ENCODE results near the gene OR52E2.

Gene OR52E2

DNA sequence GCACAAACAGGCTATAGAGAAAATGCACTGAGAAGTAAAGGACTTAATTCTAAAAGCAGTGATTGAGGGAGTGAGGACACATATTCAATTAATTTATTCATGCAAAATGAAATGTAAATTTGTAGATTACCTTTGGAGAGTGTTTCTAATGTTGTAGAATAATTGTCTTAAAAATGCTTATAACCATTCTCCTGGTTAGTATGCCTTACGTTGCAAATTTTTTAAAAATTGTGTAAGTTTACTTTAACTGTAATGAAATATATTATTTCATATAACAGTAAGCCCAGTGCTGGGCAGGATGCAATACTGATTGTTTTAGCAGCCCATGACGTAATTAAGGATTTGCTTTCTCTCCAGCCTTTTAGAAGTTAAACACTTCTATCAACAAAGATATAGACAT is 36.6 kb upstream of the OR52E2 start:
- Histone ChIP-seq H3K9me3 (ENCODE audit: insufficient read depth, low read length, severe bottlenecking) (no peaks in the 10 kb centered on the region), H3K27me3 (ENCODE audit: insufficient read depth, low read length, poor library complexity) (peaks cover 4% of the 10 kb centered on the region), H3K4me2 (ENCODE audit: insufficient read depth, low read length) (no peak overlapping the region), H3K4me1 (ENCODE audit: insufficient read depth, low read length) (no peaks in the 10 kb centered on the region), H4K20me1 (ENCODE audit: insufficient read depth, low read length) (no peaks in the 10 kb centered on the region), H3K9ac (ENCODE audit: low read depth, low read length) (no peak overlapping the region), H2AFZ (ENCODE audit: low read depth, low read length) (no peak overlapping the region), H3K4me3 (ENCODE audit: low read depth in 1 of 2, low read length in 2 of 2) (no peak overlapping the region), H3K36me3 (ENCODE audit: insufficient read depth, low read length) (no peaks in the 10 kb centered on the region), H3K79me2 (ENCODE audit: insufficient read depth, low read length) (no peaks in the 10 kb centered on the region), H3K27ac (ENCODE audit: low read length) (no peak overlapping the region)
- TF ChIP-seq EZH2 (IDR thresholded peaks at IDR 0.05; ENCODE audit: borderline replicate concordance, low read depth, low read length, severe bottlenecking), result no peak
- TF ChIP-seq, protein P1, sequence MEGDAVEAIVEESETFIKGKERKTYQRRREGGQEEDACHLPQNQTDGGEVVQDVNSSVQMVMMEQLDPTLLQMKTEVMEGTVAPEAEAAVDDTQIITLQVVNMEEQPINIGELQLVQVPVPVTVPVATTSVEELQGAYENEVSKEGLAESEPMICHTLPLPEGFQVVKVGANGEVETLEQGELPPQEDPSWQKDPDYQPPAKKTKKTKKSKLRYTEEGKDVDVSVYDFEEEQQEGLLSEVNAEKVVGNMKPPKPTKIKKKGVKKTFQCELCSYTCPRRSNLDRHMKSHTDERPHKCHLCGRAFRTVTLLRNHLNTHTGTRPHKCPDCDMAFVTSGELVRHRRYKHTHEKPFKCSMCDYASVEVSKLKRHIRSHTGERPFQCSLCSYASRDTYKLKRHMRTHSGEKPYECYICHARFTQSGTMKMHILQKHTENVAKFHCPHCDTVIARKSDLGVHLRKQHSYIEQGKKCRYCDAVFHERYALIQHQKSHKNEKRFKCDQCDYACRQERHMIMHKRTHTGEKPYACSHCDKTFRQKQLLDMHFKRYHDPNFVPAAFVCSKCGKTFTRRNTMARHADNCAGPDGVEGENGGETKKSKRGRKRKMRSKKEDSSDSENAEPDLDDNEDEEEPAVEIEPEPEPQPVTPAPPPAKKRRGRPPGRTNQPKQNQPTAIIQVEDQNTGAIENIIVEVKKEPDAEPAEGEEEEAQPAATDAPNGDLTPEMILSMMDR (IDR thresholded peaks at IDR 0.05; ENCODE audit: borderline replicate concordance, extremely low read depth, low read length, poor library complexity, severe bottlenecking), result no peak
- no peak for ATAC-seq (ENCODE audit: insufficient read depth, low read depth)
- DNase-seq, result no peak

DNA sequence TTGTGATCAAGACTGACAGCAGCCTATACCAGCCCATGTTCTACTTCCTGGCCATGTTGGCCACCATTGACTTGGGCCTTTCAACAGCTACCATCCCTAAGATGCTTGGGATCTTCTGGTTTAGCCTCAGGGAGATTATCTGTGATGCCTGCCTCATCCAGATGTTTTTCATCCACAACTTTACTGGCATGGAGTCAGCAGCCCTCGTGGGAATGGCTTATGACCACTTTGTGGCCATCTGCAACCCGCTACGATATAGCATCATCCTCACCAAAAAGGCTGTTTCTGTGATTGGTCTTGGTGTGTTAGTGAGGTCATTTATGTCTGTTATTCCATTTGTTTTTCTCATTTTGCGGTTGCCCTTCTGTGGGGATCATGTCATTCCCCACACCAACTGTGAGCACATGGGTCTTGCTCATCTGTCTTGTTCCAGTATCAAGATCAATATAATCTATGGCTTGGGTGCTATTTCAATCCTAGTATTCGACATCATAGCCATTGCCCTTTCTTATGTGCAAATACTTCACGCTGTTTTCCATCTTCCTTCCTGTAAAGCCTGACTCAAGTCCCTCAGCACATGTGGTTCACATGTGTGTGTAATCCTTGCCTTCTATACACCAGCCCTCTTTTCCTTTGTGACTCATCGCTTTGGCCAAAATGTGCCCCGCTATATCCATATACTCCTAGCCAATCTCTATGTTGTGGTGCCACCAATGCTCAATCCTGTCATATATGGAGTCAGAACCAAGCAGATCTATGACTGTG is 33.6 kb upstream of the OR52E2 start:
- no peaks in the 10 kb centered on the region for H3K4me1 ChIP-seq (ENCODE audit: insufficient read depth, low read length)
- no peak overlapping the region for H3K27ac ChIP-seq (ENCODE audit: low read length)

DNA sequence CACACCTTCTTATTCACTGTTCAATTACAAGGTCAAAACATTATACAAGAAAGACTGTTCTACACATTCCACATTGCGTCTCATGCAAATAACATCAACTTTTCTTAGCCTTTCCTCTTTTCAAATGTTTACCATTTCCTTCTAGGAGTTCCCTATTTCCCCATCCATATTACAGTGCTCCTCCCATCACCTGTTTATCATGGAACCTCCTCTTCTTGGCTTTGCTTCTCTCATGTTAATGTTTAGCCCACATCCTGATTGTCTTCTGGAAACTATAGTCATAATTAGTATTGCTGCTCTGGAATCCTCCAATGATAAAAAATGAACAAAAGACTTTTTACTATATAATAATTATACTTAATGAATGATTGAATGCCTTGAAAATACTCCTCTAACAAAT is 31.2 kb upstream of the OR52E2 start:
- Histone ChIP-seq H4K20me1 (ENCODE audit: insufficient read depth, low read length) (no peaks in the 10 kb centered on the region), H3K36me3 (ENCODE audit: insufficient read depth, low read length) (no peaks in the 10 kb centered on the region), H3K4me2 (ENCODE audit: insufficient read depth, low read length) (no peak overlapping the region), H3K4me3 (ENCODE audit: low read depth in 1 of 2, low read length in 2 of 2) (no peak overlapping the region), H3K79me2 (ENCODE audit: insufficient read depth, low read length) (no peaks in the 10 kb centered on the region), H3K9me3 (ENCODE audit: insufficient read depth, low read length, severe bottlenecking) (no peaks in the 10 kb centered on the region), H3K9ac (ENCODE audit: low read depth, low read length) (no peak overlapping the region), H3K27ac (ENCODE audit: low read length) (no peak overlapping the region), H3K27me3 (ENCODE audit: insufficient read depth, low read length, poor library complexity) (no peaks in the 10 kb centered on the region), H2AFZ (ENCODE audit: low read depth, low read length) (no peak overlapping the region), H3K4me1 (ENCODE audit: insufficient read depth, low read length) (no peaks in the 10 kb centered on the region)
- TF ChIP-seq, protein P1 (IDR thresholded peaks at IDR 0.05; ENCODE audit: borderline replicate concordance, extremely low read depth, low read length, poor library complexity, severe bottlenecking), result no peak
- no peak for TF ChIP-seq EZH2 (IDR thresholded peaks at IDR 0.05; ENCODE audit: borderline replicate concordance, low read depth, low read length, severe bottlenecking)
- ATAC-seq (ENCODE audit: insufficient read depth, low read depth) (no peak), DNase-seq (no peak)

More for the DNA sequence above, 33.6 kb upstream of the OR52E2 start:
- no peak overlapping the region for H3K4me3 ChIP-seq (ENCODE audit: low read depth in 1 of 2, low read length in 2 of 2)
- H3K27me3 ChIP-seq (ENCODE audit: insufficient read depth, low read length, poor library complexity), result no peaks in the 10 kb centered on the region
- H3K36me3 ChIP-seq (ENCODE audit: insufficient read depth, low read length), result no peaks in the 10 kb centered on the region
- H3K79me2 ChIP-seq (ENCODE audit: insufficient read depth, low read length), result no peaks in the 10 kb centered on the region
- DNase-seq (no peak), ATAC-seq (ENCODE audit: insufficient read depth, low read depth) (no peak)
- no peak overlapping the region for H3K4me2 ChIP-seq (ENCODE audit: insufficient read depth, low read length)
- H3K9ac ChIP-seq (ENCODE audit: low read depth, low read length), result no peak overlapping the region
- H3K9me3 ChIP-seq (ENCODE audit: insufficient read depth, low read length, severe bottlenecking), result no peaks in the 10 kb centered on the region
- H4K20me1 ChIP-seq (ENCODE audit: insufficient read depth, low read length), result no peaks in the 10 kb centered on the region
- no peak overlapping the region for H2AFZ ChIP-seq (ENCODE audit: low read depth, low read length)
- TF ChIP-seq, protein P1 (IDR thresholded peaks at IDR 0.05; ENCODE audit: borderline replicate concordance, extremely low read depth, low read length, poor library complexity, severe bottlenecking), result no peak
- TF ChIP-seq EZH2 (IDR thresholded peaks at IDR 0.05; ENCODE audit: borderline replicate concordance, low read depth, low read length, severe bottlenecking), result no peak

All from DND-41 (cell line).